ENCODE measurements around the gene P3H4. TPM values are rescaled to one million over a fixed set of nuclear protein-coding genes. Genes with fewer than 3 reads are reported as not detected.

P3H4 gene
- total RNA-seq, 1 donor from 2014 or later: 79.3 TPM

DNA sequence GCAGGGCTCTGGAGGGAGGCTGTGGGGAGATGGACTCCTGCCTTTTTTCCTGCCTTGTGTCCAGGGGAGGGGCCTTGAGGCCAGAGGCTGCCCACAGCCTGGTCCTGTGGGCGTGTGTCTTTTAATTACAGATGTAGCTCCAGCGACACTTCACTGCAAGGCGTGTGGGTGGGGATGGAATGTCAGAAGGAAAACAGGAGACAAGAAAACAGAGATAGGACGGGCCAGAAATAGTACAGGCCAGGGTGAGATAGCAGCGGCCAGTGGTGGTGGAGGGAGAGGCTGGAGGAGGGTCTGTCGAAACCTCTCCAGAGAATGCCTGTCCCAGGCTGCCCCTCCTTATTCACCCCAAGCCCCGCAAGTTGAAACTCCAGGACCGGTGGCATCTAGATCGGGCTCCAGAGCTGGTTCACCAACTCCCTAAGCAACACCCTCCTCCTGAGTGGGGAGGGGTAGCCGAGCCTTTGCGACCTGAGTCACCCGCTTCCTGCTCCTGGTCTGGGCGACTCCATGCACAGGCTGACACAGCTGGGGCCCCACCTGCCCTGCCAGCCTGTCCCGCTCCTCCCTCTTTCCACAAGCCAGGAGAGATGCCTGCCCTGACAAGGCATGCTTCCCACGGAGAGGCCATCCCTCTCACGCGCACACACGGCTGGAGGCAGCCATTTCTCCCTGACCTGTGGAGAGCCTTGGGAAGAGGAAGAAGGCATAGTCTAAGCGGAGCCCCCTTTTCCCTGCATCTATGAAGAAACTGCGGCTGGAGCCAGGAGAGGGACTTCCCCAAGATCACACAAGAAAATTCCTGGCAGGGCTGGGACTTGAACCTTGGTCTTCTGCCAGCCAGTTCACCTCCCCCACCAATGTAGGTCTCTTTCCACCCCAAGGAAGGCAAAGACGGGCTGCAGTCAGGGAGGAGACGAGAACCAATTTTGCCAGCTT lies 18.6 kb downstream of the P3H4 start:
- peak; percentile 75 for DNase-seq

DNA sequence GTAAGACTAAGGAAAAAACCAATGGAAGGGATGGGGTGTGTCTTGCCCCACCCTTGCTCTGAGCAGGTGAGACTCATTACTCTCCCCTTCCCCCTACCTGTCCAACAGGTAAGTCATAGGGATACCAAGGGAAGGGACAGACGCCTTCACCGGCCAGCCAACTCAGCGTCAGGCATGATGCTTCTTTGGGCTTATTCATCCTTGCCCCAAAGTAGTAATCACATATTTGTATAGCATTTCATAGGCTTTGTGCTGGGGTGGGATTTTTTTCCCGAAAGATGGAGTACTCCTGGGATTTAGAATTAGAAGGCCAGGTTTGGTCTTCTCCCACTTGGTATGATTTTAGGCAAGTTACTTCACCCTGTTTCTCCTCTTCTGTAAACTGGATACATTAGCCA lies 24.7 kb downstream of the P3H4 start:
- DNase-seq: no peak

DNA sequence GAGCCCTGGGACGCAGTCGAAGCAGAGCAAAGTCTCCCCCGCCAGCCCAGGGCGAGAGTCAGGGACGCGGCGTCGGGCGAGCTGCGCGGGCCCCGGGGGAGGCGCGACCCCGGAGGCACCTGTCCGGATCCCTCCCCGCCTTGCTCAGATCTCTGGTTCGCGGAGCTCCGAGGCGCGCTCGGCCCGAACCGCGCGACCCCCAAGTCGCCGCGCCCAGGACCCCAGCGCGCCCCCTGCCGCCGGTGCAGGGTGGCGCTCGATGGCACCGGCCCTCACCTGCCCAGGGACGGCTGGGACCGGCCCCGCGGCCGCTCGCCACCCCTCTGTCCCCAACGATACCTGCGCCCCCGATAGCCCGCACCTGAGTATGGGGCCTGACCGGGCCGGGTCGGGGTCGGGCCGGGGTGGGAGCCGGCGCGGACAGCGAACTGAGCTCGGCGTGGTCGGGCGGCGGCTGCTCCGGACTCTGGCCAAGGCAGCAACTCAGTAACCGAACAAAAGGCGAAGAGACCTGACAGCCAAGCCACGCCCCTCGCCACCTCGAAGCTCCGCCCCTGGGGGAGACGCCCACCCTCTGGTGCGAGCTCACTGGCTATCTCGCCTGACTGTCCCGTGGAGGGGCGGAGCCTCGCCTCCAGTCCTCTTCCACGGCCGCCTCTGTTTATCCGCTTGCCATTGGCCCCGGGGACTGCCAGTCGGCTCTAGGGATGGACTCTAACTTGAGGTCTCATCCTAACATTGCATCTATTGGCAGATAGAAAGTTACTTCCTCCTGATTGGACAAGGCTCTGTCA lies 25.3 kb downstream of the P3H4 start, which contains the start of gene JUP:
Gene JUP, minus strand, starts transcription at position 485 of the 794 bp plus-strand sequence. CDS start 14,857 bp downstream, outside the sequence.
- peak; percentile 100 for DNase-seq

DNA sequence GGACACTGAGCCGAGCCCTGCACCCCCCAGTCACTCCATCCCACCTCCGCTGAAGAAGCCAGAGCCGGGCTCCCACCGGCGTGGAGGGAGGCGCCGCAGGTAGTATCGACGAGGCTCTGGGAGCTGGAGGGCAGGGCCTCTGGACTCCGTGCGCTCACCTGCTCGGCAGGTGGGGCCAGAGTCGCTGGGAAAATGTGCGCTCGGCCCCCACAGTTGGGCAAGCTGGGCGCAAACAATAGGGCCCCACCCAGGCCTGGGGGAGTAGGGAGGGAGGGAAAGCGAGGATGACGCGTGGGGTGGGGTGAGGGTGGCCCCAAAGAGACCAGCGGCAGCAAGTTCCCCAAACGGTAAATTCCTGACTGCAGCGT lies 25.9 kb downstream of the P3H4 start:
- no peak for DNase-seq

DNA sequence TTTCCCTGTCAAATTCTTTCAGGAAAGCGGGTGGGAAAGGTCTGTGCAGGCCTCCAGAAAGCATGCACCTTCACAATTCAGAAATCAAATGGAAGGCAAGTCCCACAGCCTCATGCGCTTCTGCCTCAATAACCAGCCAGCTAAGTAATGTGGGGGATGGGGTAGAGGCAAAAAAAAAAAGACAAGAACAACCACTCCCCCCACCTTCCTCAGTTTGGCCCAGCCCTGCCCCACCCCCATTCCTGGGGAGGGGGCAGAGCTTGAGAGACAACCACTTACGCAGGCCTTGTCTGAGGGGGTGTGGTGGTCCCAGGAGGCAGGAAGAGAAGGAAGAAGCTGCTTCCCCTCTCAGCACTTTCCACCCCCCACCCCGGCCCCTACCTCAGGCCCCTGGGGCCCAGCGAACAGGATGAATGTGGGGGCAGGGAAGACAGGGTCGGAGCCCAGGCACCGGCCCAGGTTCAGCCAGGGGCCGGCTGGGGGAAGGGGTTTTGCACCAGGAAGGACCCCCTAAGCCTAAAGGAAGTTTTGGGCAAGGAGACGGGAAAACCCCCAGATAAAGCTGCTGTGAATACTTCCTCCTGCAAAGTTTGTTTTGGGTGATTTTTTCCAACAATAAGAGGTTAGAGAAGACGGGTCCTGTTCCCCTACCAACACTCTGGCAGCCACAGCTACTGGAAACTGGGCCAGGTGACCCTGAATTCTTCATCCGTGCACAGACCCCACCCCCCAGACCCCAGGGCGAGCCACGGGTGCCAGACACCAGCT lies 26.5 kb downstream of the P3H4 start:
- peak; percentile 81 for DNase-seq

DNA sequence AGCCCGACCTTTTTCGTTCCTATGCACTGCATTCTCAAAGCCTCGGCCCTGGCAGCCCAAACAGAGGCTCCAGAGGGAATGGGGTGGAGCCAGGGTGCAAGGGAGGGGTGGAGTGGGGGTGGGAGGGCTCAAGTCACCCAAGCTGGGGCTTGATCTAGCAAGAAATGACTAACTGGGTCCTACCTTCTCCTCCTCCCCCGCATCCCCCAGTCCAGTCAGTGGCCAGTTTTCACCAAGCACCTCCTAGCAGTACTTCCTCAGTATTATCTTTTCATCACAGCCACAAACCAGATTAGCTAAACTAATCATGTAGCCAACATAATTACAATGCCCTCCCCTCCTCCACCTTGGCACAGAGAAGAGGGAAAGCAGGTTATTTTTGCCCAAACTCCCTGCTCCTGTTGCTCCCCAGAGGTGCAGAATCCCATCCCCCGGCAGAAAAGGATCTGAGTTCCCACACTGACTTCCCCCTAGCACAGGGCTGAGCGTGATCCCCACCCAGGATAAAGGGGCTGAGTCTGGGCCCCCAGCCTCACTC lies 27.5 kb downstream of the P3H4 start:
- peak; percentile 82 for DNase-seq

DNA sequence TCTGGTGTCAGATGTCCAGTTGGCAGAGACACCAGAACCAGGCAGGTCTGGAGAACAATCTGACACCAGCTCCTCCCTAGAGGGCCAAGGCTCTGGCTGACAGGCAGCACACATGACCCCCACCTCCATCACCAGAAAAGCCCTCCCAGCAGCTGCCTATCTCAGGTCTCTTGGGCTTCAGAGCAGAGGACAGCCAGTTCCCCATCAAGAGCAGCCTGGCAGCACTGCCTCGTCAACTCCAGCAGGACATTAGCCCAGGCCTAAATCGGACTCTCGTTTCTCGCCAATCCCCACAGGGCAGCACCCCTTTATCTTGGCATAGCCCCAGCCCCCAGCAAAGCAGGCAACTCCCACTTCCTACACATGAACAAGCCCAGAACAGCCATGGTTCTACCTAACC lies 29.6 kb downstream of the P3H4 start:
- no peak for DNase-seq

DNA sequence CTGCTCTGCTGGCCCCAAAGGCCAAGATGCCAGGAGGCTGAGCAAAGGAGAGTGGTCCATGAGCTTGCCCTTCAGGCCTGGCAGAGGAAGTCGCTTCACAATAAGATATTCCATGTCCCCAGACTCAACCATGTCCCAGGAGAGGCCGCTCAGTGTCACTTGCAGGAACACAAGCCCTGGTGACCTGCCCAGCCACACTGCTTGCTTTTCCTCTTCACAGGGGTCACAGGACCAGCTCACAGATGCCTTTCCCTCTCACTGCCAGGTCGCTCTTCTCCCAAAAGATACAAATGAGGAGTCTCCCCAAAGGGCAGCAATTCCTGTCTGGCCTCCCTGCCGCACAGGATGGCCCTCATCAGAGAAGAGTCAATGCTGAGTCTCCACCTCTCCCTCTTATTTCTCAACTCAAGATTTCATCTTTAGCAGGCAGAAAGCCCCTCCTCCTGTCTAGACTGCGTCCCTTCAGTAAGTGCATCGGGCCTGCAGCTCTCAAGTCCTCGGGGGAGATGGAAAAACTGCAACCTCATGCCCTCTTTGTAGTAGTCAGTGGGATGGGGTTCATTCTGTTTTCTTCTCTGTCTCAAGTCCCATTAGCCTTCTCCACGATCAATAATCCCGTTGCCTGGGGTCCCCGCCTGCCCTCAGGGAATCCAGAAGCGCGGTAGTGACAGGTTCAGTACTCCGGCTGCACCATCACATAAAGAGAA lies 30.2 kb downstream of the P3H4 start:
- DNase-seq: no peak

DNA sequence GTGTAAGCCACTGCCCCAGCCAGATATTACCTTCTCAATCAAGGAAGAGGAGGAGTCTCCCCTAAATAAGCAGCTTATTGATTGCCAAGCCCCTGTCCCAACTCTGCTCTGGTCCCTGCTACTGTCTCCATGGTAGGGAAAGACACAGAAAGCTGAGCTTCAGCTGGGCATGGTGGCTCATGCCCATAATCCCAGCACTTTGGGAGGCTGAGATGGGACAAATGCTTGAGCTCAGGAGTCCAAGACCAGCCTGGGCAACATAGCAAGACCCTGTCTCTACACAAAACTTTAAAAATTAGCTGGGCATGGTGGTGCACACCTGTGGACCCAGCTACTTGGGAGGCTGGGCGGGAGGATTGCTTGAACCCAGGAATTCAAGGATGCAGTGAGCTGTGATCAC lies 31.8 kb downstream of the P3H4 start:
- no peak for DNase-seq

DNA sequence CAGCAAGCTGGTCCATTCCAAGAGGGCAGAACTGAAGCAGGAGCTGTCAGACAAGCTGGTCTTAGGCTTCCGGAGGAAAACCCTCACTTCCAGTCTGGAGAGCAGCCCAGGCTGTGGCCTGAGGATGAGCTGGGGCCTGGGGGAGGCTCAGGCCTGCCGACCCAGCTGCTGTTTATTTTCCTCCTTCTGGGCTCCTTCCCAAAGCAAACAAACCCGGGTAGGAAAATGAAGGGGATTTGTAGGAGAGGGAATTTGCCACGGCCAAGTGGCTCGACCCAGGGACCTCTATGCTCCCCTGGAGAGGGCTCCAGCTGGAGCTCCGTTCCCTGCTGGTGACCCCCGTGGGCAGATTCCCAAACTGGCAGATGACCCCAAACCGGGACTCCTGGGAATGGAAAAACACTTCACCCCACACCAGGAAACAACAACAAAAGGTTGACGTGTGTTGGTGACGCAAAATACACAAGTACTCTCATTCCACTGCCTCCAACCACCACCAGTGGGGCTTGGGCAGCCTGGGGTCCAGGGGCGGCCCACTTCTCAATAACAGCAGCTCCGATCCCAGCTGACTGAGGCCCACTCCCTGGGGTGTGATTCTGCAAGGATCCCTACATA lies 34.1 kb downstream of the P3H4 start:
- DNase-seq: peak; percentile 99

DNA sequence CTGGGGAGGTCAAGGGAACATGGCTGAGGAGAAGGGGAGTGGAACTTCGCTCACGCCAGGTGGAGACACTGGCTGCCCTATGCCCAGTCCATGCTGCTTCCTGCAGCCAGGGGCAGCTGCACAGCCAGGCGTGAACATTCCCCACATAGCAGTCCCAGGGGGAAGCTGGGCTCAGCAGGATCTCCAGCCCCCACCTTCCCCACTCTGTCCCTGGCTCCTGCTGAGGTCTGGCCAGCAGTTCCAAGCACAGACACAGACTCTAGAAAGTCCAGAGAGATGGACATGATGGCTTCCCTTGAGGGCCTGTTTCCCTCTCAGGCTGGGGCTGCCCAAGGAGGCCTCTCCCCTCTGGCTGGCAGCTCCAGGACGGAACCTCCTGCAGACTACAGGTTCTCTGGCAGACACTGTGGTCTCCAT lies 34.6 kb downstream of the P3H4 start:
- DNase-seq: peak; percentile 90

DNA sequence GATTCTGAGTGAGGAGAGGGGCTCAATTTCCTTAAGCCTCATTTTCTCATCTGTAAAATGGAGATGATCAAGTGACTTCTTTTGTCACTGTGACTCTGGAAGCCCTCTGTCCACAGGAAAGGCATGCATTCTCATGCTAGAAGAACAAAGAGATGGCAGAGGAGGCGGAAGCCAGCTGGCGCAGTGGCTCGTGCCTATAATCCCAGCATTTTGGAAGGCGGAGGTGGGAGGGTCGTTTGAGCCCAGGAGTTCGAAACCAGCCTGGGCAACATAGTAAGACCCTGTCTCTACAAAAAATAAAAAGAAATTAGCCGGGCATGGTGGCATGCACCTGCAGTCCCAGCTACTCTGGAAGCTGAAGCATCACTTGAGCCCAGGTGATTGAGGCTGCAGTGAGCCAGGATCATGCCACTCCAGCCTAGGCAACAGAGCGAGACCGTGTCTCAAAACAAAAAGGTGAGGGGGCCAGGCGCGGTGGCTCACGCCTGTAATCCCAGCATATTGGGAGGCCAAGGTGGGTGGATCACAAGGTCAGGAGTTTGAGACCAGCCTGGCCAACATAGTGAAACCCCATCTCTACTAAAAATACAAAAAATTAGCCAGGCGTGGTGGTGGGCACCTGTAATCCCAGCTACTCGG lies 35.4 kb downstream of the P3H4 start:
- peak; percentile 54 for DNase-seq

DNA sequence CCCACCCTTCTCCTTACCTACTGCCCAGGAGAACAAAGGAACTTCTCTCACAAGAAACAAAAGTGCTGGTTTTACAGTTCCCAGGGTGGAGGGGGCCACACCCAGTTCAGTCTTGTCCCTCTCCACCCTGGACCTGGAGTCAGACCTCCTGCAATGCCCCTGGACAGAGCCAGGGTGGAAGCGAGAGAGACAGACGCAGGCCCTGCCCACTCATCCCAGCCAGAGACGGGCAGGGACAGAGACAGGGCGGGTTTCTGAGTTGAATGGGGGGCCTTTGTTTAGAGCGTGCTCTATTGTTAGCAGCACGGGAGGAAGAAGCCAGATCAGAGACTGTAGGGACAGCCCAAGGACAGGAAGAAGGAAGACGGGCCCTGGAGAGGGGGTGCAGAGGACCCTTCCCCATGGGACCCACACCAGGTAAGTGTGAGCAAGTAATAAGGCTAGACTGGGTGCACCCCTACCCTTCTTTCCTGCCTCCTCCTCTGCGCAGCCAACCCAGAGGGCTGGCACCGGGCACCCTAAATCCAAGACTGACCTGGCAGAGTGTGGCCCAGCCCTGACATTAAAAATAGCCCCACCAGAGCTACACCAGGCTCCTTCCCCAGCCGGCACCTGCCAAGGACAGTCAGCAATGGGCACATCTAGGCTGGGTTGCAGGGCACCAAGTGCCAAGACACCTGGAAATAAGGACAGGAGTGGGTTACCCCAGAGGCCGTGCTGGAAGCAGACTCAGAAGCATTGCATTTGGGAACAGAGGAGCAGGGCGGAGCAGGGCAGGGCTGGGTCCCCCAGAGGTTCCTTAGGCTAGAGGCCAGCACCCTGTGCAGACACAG lies 36.1 kb downstream of the P3H4 start:
- DNase-seq: peak; percentile 55

DNA sequence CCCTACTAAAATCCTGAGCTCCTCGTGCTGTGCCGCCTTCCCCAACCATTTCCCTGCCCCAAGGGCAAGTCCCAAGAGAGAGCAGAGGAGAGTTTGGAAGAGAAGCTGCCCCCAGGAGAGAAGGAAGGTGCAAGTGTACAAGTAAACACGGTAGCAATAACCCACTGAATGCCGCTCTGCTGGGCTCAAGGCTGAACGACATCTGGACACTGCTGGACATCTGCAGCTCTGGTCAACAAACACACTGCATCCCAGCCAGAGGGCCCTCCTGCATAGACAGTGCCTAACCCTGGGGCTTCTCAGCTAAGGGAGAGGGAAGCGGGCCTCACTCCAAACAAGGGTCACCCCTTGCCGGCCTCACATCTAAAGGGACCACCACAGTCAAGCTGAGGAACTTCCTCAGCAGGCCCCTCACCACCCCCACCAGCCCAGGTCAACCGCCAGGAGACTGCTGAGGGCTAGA lies 38.0 kb downstream of the P3H4 start:
- DNase-seq: no peak

DNA sequence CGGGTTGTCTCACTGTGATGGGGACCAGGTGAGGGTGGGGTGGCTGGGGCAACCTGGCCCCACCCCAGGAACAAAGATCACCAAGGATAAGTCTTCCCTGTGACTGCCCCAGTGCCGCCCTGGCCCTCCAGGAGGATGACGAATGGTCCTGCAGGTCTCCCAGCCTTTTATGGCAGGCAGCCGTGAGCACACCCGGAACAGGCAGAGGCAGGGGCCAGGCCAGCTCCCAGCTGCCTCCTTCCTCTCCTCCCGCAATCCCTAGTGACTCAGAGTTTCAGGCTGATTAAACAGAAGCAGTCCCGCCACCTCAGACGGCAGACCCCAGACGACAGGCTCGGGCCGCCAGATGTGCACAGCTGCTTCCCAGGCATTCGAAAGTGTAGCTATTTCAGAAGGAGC lies 38.6 kb downstream of the P3H4 start:
- DNase-seq: peak; percentile 89

DNA sequence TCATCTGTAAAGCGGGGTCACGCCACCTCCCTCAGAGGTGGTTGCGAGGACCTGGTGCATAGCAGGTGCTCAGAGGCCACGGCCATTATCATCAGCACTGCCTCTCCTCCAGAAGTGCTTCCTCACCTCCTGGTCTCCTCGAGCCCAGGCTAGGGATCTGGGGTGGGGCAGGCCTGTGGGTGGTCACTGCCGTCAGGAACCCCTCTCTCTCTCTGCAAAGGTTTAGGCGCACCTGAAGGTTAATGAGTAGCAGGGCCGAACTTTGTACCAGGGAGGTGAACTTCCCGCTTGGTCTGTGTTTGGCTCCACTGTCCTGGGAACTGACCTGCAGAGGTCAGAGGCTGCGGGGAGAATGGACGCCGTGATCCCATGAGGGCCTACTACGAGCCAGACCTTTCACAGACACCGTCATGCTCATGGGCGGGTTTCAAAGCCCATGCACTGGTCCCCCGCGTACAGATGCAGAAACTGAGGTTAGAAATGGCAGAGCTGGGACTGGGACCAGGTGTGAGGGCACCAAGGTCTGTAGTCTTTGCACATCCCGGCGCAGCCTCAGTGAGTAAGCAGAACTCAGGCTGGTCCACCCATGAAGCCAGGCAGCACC lies 39.1 kb downstream of the P3H4 start:
- no peak for DNase-seq

DNA sequence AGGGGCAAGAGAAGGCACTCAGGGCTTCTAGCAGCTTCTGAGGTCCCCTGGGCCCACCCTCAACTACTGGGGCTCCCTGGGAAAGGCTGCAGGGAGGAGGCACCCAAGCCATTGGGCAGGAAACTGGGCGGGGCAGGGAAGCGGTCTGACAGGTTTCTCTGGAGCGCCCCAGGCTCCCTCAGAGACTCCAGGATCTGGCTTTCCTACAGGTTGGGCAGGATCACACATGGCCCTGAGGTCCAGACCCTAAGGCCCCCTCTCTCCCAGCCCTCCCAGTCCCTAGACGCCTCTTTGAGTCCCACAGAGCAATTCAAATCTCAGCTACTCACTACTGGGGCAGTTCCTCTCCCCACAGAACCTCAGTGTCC lies 39.5 kb downstream of the P3H4 start:
- no peak for DNase-seq

DNA sequence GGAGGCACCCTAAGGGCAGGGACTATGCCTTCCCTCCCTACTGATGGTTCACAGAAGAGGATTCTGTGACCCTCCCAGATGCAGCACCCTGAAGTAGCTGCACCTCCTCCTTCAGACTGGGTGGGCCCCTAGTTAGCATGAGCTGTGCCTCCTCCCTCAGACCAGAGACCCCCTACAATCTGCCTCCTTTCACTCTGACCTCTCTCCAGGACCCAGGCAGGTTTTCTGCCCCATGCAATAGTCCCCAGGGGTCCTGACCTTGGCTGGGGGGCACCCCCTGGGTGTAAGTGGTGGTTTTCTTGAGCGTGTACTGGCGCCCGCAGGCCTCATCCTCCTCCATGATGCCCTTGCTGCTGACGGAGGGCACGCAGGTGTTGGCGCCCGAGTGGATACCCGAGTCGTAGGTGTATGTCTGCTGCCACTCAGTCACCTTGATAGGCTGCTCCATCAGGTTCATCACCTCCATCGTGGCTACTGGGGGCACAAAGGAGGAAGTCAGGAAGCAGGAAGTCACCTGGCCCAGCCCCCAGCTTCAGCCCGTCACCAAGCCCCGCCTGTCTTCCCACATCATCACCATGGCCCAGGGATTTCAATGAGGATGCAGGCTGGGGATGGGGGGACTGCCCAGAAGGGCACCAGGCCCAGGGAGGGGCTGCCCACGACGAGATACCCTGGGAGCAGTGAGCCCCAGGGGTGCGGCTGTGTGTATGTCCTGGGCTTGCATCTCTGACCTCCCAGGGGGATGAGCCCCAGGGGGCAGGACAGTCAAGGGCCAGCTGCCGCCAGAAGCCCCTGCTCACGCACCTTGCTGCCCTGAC lies 40.2 kb downstream of the P3H4 start:
- no peak for DNase-seq

DNA sequence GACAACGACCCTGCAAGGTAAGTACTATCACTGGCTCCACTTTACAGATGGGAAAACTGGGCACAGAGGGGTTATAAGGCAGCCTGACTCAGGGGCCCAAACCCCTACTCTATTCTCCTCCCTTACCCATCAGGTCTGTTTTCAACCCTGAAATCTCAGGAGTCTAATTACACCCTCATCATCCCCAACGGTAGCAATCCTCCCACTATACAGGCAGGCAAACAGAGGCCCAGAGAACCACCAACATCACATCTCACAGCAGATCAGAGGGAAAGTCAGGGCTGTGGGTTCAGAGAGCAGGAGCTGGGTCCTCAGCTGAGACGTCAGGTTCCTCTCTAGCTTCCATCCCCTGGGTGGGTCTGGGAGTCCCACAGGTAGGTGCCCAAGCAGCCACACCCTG lies 41.8 kb downstream of the P3H4 start:
- DNase-seq: no peak
